Measurements from ENCODE around the gene TPRN.

TPRN gene

DNA sequence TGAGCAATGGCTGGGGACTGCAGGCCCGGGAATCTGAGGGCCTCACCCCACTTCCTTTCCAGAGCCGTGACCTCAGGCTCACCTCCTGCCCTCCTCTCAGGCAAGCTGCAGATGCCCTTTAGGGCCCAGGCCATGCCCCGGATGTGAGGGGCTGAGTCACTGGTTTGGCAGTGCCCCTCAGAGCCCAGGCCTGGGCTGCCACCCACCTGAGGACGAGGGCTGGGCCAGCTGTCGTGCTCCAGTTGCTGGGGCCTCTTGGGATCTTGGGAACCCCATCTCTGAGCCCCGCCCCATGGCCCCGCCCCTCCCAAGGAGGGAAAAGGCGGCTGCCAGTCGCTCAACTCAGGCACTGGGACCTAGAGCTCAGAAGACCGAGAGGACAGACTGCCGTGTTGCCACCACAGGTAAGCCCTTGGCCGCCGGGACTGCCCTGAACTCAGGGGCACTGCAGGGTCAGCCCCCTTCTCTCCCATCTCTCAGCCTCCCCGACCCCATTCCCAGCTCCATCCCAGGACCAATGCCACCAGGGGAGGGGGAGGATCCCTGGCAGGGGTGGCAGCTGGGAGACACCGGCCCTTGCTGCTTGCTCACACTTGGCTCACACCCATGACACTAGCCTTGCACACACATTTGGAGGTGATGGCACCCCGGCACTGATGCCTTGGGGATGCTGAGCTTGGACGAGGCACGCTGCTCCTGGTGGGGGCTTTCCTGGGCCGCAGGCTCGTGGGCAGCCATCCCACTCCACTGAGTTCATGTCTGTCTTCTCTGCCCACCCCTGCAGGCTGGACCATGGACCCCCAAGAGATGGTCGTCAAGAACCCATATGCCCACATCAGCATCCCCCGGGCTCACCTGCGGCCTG is 24.5 kb upstream of the TPRN start, which contains the start of gene CYSRT1:
TSS of gene CYSRT1 (plus strand) at position 345 of the 865 bp plus-strand sequence. CDS start at position 793, 448 bp downstream.
- DNase-seq (ENCODE audit: low read depth): no peak

DNA sequence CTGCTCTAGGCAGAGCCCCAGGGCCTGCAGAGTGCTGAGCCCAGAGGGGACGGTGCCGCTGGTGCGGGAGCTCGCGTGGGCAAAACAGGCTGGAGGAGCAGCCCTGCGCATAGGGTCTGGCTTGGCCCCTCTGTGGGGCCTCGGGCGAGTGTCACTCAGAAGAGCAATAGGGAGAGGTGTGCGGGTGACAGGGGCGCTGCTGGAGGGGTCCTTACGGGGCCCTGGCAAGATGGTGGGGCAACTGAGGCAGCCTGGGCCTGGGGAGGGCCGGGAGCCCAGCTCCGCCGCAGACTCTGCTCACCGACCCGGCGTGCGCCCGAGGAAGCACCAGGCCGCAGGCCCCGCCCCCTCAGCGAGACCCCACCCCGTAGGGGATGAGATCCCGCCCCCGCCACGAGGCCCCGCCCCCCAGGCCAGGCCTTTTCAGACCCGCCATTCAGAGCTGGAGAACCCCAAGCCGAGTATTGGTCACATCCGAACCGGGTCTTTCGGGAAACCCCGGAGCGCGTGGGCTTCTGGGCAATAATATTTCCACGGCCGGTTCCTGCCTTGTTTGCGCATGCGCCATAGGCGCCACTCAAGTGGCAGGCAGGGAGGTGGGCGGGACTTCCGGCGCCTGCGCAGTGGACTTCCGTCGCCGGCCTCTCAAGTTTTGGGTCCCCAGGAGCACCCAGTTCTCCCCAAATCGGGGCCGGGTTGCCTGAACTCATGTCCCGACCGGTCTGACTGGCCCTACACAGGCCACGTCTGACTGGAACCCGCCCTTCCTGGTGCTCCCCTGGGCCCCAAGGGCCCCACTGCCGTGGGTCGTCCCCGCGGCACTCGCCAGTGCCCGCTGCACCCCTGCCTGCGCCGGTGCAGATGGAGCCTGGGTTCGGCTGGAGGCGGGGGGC is 22.8 kb upstream of the TPRN start:
- peak; percentile 98 for DNase-seq (ENCODE audit: low read depth)

DNA sequence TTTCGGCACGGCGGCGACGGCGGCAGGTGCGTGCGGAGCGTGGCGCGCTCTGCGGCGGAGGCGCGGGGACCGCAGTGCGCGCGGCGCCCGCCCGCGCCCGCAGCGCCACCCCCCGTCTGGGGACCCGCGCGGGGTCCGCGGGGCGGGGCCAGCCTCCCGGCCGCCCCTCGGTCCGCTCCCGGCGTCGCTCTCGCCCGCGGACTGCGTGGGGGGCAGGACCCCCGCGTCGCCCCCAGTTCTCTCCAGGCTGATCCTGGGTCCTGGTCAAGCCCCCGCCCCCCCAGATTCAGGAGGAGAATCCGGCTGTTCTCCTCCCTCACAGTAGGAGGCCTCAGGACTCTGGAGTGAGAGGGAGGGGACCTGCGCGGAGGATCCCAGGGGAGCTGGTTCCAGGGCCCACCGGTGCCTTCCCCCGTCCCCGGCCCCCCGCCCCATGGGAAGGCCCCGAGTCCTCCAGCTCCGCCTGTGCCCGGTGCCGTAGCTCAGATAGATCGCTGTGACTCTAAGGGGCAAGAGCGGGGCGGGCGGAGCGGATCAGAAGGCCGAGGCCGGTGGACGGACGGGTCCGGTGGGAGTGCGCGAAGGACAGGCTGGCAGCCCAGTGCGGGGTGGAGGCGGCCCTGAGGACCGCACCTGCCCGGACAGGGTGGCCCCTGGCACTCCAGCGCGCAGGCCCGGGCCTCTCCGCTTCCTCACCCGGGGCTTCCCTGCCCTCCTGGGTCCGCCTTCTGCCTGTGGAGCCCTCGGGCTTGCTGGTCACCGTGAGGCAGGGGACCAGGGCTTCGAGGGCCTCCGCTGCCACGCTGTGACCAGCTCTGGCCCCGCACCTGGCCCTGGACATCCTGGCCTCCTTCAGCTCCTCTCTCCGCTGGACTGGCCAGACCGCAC is 21.9 kb upstream of the TPRN start, which contains the start of gene RNF208:
TSS of gene RNF208 (minus strand) at position 51 of the 888 bp plus-strand sequence. CDS start 1,028 bp downstream, outside the sequence.
- no peak for DNase-seq (ENCODE audit: low read depth)

DNA sequence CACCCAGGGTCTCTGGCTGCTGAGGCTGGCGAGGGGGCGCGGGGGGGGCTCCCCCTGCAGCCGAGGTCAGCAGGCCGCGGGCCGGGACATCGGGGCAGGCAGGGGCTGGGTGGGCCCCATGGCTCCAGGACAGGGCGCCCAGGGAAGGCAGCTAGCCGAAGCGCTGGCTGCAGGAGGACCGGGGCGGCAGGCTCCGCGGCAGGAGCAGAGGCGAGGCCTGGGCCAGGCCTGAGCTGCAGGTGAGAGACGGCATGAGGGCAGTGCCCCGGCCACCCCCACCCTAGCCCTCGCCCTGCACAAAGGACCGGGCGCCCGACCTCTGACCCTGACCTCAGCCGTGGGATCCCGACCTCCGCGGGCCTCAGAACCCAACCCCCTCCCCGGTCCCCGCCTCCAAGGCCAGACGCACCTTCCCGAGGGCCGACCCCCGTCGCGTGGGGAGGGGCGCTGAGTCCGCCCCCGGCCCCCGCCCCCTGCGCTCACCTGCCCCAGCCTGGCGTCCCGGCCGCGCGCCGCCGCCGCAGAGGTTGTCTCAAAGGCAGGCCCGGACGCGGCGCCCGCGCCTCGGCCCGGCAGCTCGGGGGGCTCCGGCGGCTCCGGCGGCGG is 21.1 kb upstream of the TPRN start:
- DNase-seq (ENCODE audit: low read depth): no peak

DNA sequence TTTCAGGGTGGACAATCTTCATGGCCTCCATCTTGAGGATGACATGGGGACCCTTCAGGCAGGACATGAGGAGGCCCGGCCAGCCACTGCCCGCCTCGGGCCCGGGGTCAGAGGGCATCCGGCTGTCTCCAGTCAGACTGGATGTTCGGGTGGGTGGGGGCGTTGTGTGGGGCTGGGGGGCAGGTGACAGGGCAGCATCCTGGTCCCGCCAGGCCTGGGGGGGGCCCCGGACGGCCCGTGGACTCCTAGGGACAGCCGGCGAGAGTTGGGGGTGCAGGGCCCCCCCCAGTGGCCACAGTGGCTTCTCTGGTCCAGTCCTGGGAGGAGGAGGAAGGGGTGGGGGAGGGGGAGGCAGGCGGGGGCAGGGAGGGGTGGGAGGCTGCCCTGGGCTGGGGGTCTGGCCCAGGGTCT is 20.6 kb upstream of the TPRN start:
- no peak for DNase-seq (ENCODE audit: low read depth)

DNA sequence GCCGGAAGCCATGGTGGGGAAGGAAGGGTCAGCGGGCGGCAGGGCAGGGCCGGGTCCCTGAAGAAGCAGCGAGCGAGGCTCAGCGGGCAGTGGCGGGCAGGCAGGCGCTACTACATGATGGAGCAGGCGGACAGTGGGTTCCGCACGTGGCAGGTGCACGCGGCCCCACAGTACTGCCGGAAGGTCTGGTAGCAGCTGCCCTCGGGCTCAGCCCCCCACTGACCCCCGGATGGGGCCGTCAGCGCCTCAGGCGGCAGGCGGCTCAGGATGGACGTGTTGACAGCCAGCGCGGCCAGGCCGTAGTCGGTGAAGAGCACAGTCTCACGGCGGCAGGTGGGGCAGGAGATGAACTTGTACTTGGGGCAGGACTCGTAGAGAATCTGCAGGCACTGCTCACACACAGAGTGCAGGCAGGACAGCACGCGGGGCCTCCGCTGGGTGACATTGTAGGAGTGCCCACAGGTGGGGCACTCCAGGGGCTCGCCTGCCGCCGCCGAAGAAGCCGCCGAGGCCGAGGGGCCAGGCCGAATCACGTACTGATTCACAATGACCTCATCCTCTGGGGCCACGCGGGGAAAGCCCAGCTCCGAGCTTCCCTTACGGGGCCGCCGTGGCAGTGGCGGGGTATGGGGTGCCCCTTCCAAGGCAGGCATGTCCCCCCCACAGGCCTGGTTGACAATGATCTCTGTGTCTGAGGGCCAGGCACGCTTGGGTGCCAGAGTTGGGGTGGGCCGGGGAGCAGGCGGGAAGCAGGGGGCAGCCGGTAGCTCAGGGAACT is 20.0 kb upstream of the TPRN start:
- DNase-seq (ENCODE audit: low read depth): no peak

DNA sequence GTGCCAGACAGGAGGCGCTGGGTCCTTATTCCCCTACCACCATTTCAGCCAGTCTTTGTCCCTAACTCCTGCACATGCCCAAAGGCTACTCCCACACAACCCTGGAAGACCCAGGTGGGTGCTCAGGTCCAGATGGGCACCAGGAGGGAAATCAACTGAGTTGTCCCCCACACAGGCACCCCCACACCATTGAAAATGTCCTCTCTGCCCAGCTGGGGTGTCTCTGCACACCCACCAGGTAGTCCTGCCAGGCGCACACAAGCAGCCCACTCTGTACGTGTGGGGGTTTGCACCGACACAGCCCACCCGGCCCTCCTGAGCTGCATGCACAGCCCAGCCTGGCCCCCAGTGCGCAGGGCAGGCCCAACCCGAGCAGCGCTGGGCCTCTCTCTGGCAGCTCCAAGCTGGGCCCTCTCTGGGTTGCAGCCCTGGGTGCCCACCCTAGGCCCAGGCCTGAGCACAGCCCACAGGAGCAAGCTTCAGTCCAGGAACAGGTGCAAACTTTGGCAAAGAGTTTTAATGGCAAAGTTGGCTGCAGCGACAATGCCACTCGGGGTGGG is 19.3 kb upstream of the TPRN start:
- DNase-seq (ENCODE audit: low read depth): no peak

DNA sequence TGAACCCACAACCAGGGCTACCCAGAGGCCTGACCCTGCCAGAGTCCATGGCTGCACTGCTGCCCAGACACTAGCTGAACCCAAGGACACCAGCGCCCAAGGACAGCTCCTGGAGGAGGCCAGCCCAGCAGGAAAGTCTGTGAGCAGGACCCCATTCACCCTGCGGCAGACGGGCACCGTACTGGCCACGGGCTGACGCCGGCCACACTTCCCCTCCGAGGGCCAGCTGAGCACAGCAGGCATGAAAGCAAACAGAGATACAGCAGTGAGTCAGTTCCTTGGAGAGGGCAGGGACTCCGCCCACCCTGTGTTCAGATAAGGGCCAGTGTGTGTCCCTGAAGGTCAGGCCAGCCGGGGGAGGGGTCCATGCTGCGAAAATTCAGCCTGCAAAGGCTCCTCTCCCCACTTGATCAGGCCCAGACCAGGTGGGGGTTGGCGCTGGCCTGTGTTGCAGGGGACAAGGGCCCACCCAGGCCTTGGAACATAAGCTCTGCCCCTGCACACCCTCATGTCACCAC is 18.3 kb upstream of the TPRN start:
- DNase-seq (ENCODE audit: low read depth): no peak

DNA sequence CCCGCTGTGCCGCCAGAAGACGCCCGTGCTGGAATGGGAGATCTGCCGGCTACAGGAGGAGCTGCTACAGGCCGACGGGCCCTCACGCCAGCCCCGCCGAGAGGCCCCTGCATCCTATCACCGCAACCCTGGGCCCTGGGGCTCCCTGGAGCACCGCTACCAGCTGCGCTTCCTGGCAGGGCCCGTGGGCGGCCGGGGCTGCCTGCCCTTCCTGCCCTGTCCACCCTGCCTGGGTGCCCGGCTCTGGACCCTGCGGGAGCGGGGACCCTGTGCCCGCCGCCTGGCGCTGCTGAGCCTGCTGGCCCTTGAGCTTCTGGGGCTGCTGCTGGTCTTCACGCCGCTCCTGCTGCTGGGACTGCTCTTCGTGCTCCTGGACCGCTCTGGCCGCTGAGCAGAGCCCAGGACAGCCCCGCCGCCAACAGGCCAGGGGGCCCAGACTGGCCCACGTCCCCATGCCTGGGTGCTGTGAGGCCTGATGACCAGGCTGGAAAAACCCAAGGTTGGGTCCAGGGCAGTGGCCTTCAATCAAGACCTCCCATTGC is 17.7 kb upstream of the TPRN start:
- DNase-seq (ENCODE audit: low read depth): no peak

DNA sequence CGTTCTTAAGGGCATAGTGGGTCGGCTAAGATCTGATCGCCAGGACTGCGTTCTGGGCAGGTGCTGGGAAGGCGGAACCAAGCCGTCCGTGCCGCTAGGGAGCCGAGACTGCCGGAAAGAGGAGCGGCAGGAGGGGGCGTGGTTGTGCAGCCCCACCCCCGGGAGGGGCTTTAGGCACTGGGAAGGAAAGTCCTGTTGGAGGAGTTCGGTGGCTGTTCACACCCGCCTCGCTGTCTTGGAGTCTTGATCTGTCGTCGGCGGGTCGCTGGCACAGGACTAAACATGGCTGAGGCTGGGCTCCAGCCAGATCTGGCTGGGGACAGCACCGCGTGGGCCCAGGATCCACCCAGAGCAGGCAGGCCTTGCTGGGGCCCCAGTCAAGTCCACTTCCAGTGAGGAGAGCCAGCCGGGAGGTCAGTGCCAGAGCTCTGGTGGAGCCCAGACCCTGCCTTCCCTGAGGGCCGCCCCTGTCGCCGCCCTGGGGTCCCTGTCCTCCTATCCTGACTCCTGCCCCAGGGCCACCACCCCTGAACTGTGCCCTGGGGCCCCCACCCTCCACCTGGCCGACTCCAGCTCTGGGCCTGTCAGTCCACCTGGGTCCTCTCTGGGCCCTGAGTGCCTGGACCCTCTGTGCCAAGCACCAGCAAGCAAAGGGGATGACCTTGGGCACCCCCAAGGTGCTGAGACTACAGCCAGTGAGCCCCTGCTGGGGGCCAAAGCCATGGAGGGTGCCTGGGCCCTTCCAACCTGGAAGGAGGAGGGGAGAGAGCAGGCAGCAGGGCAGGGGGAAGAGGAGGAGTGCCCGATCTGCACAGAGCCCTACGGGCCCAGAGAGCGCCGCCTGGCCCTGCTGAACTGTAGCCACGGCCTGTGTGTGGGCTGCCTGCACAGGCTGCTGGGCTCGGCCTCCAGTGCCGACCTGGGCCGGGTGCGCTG is 17.0 kb upstream of the TPRN start:
- no peak for DNase-seq (ENCODE audit: low read depth)

DNA sequence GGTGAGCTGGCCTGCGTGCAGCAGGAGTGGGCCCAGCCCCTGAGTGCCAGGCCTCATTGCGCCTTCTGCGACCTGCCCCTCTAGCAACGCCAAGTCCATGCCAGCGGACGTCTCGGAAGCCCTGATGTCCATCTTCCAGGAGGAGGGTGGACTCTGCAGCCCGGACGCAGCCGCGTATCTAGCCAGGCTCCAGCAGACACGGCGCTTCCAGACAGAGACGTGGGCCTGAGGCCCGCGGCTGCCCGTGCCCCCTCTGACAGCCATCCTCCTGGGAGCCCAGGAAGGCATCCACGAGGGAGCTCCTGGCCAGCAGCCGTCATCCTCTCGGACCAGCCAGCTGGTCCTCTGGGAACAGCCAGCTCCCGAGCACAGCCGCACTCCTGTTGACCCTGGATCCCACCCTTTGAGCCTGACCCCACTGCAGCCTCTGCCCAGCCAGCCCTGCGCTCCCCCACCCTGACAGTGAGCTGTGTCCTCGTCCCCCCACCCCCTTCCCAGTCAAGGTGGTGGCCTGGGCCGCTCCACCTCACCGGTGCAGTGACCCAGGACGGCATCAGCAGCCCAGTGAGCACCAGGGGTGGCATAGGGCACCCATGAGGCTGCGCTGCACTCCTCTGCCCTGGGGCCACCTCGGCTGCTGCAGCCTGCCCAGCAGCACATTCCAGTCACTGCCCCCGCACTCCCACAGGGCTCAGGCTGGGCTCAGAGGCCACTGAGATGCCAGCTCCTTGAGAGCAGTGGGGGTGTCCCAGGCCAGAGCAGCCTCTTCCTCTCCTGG is 15.8 kb upstream of the TPRN start:
- no peak for DNase-seq (ENCODE audit: low read depth)

DNA sequence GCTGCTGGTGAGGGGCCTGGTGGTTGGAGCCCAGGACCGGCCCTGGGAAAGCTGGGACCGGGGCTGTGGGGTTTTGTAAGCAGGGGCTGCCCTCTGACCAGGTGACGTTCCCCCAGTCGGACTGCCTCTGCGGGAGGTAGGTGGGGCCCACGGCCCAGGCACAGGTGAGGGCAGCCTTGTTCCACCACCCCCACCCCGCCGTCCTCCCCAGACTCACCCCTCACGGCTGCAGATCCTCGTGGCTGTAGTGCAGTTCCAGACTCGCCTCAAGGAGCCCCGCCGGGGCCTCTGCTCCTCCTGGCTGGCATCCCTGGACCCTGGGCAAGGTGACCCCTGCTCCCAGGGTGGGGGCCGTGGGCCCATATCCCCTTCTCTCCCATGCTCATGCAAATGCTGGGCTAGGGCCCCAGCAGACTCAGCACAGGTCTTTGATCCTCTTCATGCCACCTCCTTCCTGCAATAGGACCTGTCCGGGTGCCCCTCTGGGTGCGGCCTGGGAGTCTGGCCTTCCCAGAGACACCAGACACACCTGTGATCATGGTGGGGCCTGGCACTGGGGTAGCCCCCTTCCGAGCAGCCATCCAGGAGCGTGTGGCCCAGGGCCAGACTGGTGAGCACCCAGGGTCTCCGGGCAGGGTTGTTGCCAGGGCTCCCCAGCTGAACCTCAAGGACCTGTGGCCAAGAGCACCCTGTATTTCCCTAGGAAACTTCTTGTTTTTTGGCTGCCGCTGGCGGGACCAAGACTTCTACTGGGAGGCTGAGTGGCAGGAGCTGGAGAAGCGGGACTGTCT is 14.8 kb upstream of the TPRN start:
- DNase-seq (ENCODE audit: low read depth): no peak

DNA sequence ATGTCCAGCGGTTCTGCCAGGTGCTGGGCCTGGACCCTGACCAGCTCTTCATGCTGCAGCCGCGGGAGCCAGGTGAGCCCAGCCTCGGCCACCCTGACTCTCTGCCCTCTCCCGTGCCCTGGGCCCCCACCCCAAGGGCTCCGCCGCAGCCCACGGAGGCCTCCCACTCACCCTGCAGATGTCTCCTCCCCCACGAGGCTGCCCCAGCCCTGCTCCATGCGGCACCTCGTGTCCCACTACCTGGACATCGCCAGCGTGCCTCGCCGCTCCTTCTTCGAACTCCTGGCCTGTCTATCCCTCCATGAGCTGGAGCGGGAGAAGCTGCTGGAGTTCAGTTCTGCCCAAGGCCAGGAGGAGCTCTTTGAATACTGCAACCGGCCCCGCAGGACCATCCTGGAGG is 14.1 kb upstream of the TPRN start:
- DNase-seq (ENCODE audit: low read depth): no peak

DNA sequence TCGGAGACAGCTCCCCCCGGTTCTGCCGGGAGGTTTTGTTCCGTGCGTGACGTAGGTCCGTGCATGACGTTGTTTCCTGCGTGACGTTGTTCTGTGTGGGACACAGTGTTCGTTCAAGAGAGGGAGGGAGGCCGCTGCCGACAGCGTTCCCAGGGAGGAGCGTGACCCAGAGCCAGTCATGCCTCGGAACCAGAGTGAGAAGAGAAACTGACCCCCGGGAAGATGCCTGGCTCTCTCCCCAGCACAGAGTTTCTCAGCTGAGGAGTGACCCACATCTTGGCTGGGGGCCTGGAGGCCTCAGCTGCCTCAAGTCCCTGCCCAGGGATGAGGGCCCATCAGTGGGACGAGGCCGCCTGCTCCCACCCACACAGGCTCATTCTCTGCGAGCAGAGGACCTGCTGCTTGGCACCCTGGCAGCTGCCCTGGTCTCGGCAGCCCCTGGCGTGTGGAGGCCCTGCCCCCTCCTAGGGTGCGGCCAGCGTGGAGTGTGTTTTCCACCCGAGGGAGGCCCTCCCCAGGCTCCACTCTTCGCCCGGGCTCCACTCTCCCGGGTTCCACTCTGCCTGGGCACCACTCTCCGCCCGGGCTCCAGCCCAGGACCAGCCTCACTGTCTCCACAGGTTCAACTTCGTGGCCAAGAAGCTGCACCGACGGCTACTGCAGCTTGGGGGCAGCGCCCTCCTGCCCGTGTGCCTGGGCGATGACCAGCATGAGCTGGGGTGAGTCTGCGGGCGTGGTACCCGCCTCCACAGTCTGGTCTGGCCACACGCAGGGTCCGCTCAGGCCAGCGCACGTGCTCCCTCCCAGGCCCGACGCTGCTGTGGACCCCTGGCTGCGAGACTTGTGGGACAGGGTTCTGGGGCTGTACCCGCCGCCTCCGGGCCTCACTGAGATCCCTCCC is 12.9 kb upstream of the TPRN start:
- no peak for DNase-seq (ENCODE audit: low read depth)

DNA sequence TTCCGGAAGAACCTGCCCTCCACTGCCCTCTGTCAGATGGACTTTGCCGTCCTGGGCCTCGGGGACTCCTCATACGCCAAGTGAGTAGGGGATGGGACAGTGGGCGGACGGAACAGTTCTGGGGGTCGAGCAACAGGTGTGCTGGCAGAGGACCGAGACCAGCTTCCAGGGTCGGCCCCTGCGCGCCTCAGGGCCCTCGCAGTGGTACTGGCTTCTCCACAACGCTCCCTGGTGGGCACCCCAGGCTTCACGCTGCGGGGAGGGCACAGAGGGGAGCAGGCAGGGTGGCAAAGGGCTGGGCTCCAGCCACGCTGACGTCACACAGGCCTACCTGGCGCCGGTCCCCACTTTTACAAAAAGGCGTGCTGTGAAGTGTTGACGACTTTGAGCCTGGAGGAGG is 12.0 kb upstream of the TPRN start:
- DNase-seq (ENCODE audit: low read depth): no peak

DNA sequence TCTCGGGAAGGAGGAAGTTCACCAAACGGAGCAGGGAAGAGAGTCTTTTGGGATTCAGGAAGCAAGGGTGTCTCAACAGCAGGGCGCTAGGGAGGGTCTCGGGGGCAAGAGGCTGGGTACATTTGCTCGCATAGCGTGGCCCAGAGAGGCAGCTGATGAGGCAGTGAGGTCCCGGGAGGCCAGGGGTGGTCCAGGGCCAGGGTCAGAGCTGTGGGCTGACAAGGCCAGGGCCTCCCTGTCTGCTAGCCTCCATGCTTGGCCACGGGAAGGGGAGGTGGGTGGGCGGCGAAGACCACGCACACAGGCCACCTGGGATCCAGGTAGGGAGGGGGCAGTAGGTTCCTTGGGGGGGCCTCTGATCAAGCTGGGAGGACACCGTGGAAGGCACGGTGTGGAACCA is 11.0 kb upstream of the TPRN start:
- DNase-seq (ENCODE audit: low read depth): no peak
